K562 (cell line): ENCODE data around the gene REP15. TPM values are rescaled to one million over a fixed set of nuclear protein-coding genes. Genes with fewer than 3 reads are reported as not detected.

Experiments
- ATAC-seq: fragments of 200-7000 bp; cut with Tn5 transposase; 3 replicates; pipeline ENCODE4 v1.9.1; 2020; ENCODE audit warnings: moderate library complexity
- BruUV-seq: library from RNA; stranded (reverse); fragments of 400-500 nt; replicated peaks from 2 replicates; lab custom pipeline; 2021; lab: Mats Ljungman, UMichigan
- CTCF ChIA-PET: fragments of 300-600 bp; formaldehyde crosslinking; extraction: SDS; loops from one replicate; lab custom pipeline; 2021; ENCODE audit warnings: low intra/inter-chr PET ratio; lab: Yijun Ruan, JAX
- POLR2A ChIA-PET: fragments of 300-600, 350-650 bp; sonication (Branson Sonifier 250); formaldehyde crosslinking; extraction: SDS; loops from one replicate; lab custom pipeline; 2021; ENCODE audit warnings: antibody characterized with exemption, inconsistent platforms; lab: Yijun Ruan, JAX
- DNase-seq, 4 experiments: peaks; one replicate each; pipeline versions ENCODE4 v3.0.0 to v3.0.0-alpha.2; 2011 to 2018; ENCODE audit warnings: low spot score in 3 of 4, mixed read lengths in 3 of 4; ENCODE audit errors: extremely low read depth in 1 of 4
- FAIRE-seq: peaks from 2 replicates; lab custom pipeline; 2011; peaks lifted over from hg19 to GRCh38; lab: Jason Lieb, UNC
- H2AFZ ChIP-seq: 2 replicates; pipeline ENCODE4 v1.6.0; 2011; ENCODE audit warnings: low read depth, low read length, control low read depth, inconsistent platforms
- H3K27ac ChIP-seq: fragments of 200-600 bp; 3 replicates; pipeline ENCODE4 v1.8.0; 2011; ENCODE audit warnings: low read depth, mild to moderate bottlenecking, control low read depth, inconsistent platforms, low read length, moderate library complexity, mixed read lengths; ENCODE audit errors: extremely low read depth
- H3K27me3 ChIP-seq, 2 experiments: fragments of 300-600 bp in 1 of 2; 2 replicates in 1 of 2; 3 replicates in 1 of 2; pipeline versions ENCODE4 v1.6.0 to v1.8.0; 2011; ENCODE audit warnings: inconsistent platforms in 2 of 2, low read length in 2 of 2, mild to moderate bottlenecking in 1 of 2, mixed read lengths in 1 of 2, moderate library complexity in 1 of 2; ENCODE audit not compliant: control insufficient read depth in 2 of 2, insufficient read depth in 2 of 2
- H3K36me3 ChIP-seq: fragments of 300-600 bp; 3 replicates; pipeline ENCODE4 v1.8.0; 2011; ENCODE audit warnings: mild to moderate bottlenecking, low read length, inconsistent platforms; ENCODE audit not compliant: control insufficient read depth, insufficient read depth
- H3K4me1 ChIP-seq, 2 experiments: fragments of 200-600 bp in 1 of 2; replicated peaks in 1 of 2; 2 replicates in 1 of 2; 3 replicates in 1 of 2; pipeline versions ENCODE4 v1.5.1 to v1.8.0; 2011; ENCODE audit warnings: inconsistent platforms in 2 of 2, low read length in 2 of 2, mild to moderate bottlenecking in 1 of 2, mixed read lengths in 1 of 2, moderate library complexity in 1 of 2; ENCODE audit not compliant: control insufficient read depth in 2 of 2, insufficient read depth in 2 of 2
- H3K4me2 ChIP-seq: 2 replicates; pipeline ENCODE4 v1.6.1; 2011; ENCODE audit warnings: low read length, control low read depth, inconsistent platforms, mixed read lengths; ENCODE audit not compliant: insufficient read depth
- H3K4me3 ChIP-seq: fragments of 200-600 bp; sonication (generic), shearing (Covaris generic); 2 replicates; pipeline ENCODE4 v1.5.1; 2016; ENCODE audit warnings: control low read depth, inconsistent platforms
- H3K79me2 ChIP-seq: fragments of 200-600 bp; 3 replicates; pipeline ENCODE4 v1.8.0; 2011; ENCODE audit warnings: low read length, inconsistent platforms; ENCODE audit not compliant: control insufficient read depth, insufficient read depth
- H3K9ac ChIP-seq, 2 experiments: 2 replicates each; pipeline versions ENCODE4 v1.6.0 to v1.6.1; 2011; ENCODE audit warnings: low read depth in 2 of 2, low read length in 2 of 2, control low read depth in 1 of 2, inconsistent platforms in 1 of 2, mild to moderate bottlenecking in 1 of 2, mixed read lengths in 1 of 2; ENCODE audit not compliant: insufficient read depth in 1 of 2
- H3K9me1 ChIP-seq: one replicate; pipeline ENCODE4 v1.6.0; 2011; ENCODE audit warnings: inconsistent platforms, mild to moderate bottlenecking, low read length, moderate library complexity; ENCODE audit not compliant: control insufficient read depth, insufficient read depth
- H3K9me3 ChIP-seq: replicated peaks from 2 replicates; pipeline ENCODE4 v1.5.1; 2011; ENCODE audit warnings: low read depth, low read length, inconsistent platforms; ENCODE audit not compliant: control insufficient read depth, insufficient read depth
- H4K20me1 ChIP-seq: replicated peaks from 2 replicates; pipeline ENCODE4 v1.6.1; 2011; ENCODE audit warnings: low read length, inconsistent platforms, mixed read lengths; ENCODE audit not compliant: control insufficient read depth, insufficient read depth
- C11orf30 ChIP-seq: fragments of 450-650 bp; IDR thresholded peaks from 2 replicates; pipeline ENCODE4 v1.6.1; 2016; ENCODE audit warnings: low read depth, mild to moderate bottlenecking
- MAFK ChIP-seq: IDR thresholded peaks from 2 replicates; pipeline ENCODE4 v1.6.1; 2011; ENCODE audit warnings: low read length, improper control_type of control experiment
- PATZ1 ChIP-seq: fragments of 250-450 bp; sonication (Bioruptor Pico); IDR thresholded peaks from 2 replicates; pipeline ENCODE4 v1.5.0; 2020; ENCODE audit warnings: mild to moderate bottlenecking, borderline replicate concordance
- ZNF316 ChIP-seq: fragments of 450-650 bp; IDR thresholded peaks from 2 replicates; pipeline ENCODE4 v1.6.1; 2016
- WGBS: fragments of 100-300 bp; shearing (Covaris generic); methylation state at CpG from one replicate; pipeline ENCODE4 v1.1.6; 2016; ENCODE audit warnings: low coverage, mixed read lengths; ENCODE audit not compliant: insufficient coverage; ENCODE audit errors: missing lambda C conversion rate; 5-methylcytosine and 5-hydroxymethylcytosine counted together
- in situ Hi-C: fragments of 300-500 bp; cut with MboI; formaldehyde crosslinking; loops from 4 replicates; pipeline ENCODE4 v1.15.0; 2018; ENCODE audit warnings: inconsistent platforms, mixed read lengths
- intact Hi-C: fragments of 100-400 bp; cut with micrococcal nuclease; formaldehyde crosslinking; loops from 2 replicates; pipeline ENCODE4 v1.14.2; 2022
- polyA plus RNA-seq, 8 experiments: library from polyadenylated mRNA; depleted of rRNA in 4 of 8; stranded (reverse) in 5 of 8; unstranded in 3 of 8; fragments of >200 nt; fragmentation: Nextera tagmentation in 2 of 8; fragmentation: Illumina TruSeq in 1 of 8; extraction: Ambion mirVana in 2 of 8; extraction: Trizol in 1 of 8; gene quantifications; 2 replicates each; pipeline versions ENCODE4 v1.2.1 to v1.2.3, GENCODE V29; 2011 to 2014; ENCODE audit warnings: inconsistent platforms in 1 of 8, missing spikeins in 1 of 8
- total RNA-seq, 7 experiments: library from RNA; depleted of rRNA in 6 of 7; stranded (reverse); fragments of >200 nt in 6 of 7; fragmentation: Illumina TruSeq in 2 of 7; extraction: Trizol in 2 of 7; gene quantifications; 2 replicates each; pipeline versions ENCODE4 v1.2.1 to v1.2.3, GENCODE V29; 2011 to 2021; ENCODE audit warnings: low replicate concordance in 1 of 7

REP15 gene
- total and polyA plus RNA-seq, 9 of the 15 experiments (the other 6 are each of a cell fraction or from before 2014, with no cell fraction given): not detected

DNA sequence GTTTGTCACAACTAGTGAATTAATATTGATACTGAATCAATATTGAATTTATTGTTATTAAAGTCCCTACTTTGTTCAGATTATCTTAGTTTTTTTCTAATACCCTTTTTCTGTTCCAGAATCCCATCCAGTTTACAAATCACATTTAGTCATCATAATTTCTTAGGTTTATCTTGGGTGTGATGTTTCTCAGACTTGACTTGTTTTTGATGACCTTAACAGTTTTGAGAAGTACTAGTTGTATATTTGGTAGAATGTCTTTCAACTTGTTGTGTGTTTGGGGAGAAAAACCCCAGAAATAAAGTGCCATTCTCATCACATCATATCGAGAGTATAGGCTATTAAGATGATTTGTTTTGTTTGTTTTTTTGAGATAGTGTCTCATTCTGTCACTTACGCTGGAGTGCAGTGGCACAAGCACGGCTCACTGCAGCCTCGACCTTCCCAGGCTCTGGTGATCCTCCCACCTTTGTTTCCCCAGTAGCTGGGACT, 33.9 kb downstream of the REP15 start:
- CTCF ChIA-PET: no interaction called here
- ATAC-seq: no peak

More for the DNA sequence above, 33.9 kb downstream of the REP15 start:
- no TSS peak for BruUV-seq
- intact Hi-C loops (loop anchor here (10.0 kb wide), 2 partner anchors 445 to 1145 kb away; no protein-coding TSS in a partner anchor), in situ Hi-C loops (no loop called here)
- TF ChIP-seq MAFK (0 out of 2 replicates have a peak, but pooled peaks have one; percentile 11), PATZ1 (CRISPR knock-in tag) (no peak), ZNF316 (peak; percentile 83), C11orf30 (peak; percentile 53; the same call in 1 of the 2 replicates)
- no peaks in the 10 kb centered on the region for H3K9me3 ChIP-seq
- no peak overlapping the region for H3K4me3 ChIP-seq
- no peaks in the 10 kb centered on the region for H4K20me1 ChIP-seq
- H3K9me1 ChIP-seq: no peaks in the 10 kb centered on the region
- no peak overlapping the region for H2AFZ ChIP-seq
- POLR2A ChIA-PET: no interaction called here
- no peaks in the 10 kb centered on the region for H3K4me1 ChIP-seq
- peaks cover 81% of the 10 kb centered on the region for H3K36me3 ChIP-seq
- no peak for FAIRE-seq
- WGBS: 87% methylated on average over 4 of the region's 4 CpGs
- no peaks in the 10 kb centered on the region for H3K27me3 ChIP-seq
- no peak for DNase-seq
- no peak overlapping the region for H3K27ac ChIP-seq
- peaks cover 17% of the 10 kb centered on the region; the same call in 2 of the 3 replicates for H3K79me2 ChIP-seq
- H3K4me2 ChIP-seq: no peak overlapping the region
- H3K9ac ChIP-seq: peak overlapping the region in 1 of 2 experiments; percentile 41; a peak in 1 of 4 replicates
